K562 (cell line): Measurements from ENCODE around the gene KRT80. TPM values are rescaled to one million over a fixed set of nuclear protein-coding genes. Genes with fewer than 3 reads are reported as not detected.

Experiments
- ATF7 ChIP-seq: fragments of 450-650 bp; IDR thresholded peaks from 2 replicates; pipeline ENCODE4 v1.7.1; 2014; ENCODE audit warnings: mild to moderate bottlenecking, moderate library complexity
- BMI1 ChIP-seq: fragments of 150-350 bp; IDR thresholded peaks from 2 replicates; pipeline ENCODE4 v1.6.1; 2014; ENCODE audit warnings: low read length
- CBX5 ChIP-seq: IDR thresholded peaks from 2 replicates; pipeline ENCODE4 v1.6.1; 2014; ENCODE audit warnings: low read depth, borderline replicate concordance
- HMGN3 ChIP-seq: IDR thresholded peaks from 2 replicates; pipeline ENCODE4 v1.6.1; 2011; ENCODE audit warnings: borderline replicate concordance, low read depth, mild to moderate bottlenecking, mixed read lengths, low read length; ENCODE audit not compliant: insufficient read length; ENCODE audit errors: extremely low read depth
- KHSRP ChIP-seq: fragments of 450-650 bp; IDR thresholded peaks from 2 replicates; pipeline ENCODE4 v1.6.1; 2017
- PCBP1 ChIP-seq: fragments of 200-400 bp; formaldehyde crosslinking; IDR thresholded peaks from 2 replicates; pipeline ENCODE4 v1.6.1; 2018; ENCODE audit warnings: mild to moderate bottlenecking, low read depth, low read length; ENCODE audit not compliant: poor library complexity, severe bottlenecking
- SMAD4 ChIP-seq: fragments of 250-450 bp; sonication (Bioruptor Pico); conservative IDR thresholded peaks from 2 replicates; pipeline ENCODE4 v1.8.0; 2021; ENCODE audit warnings: inconsistent platforms, mild to moderate bottlenecking, moderate library complexity
- SMARCE1 ChIP-seq: fragments of 450-650 bp; IDR thresholded peaks from 2 replicates; pipeline ENCODE4 v1.7.1; 2016; ENCODE audit warnings: mild to moderate bottlenecking
- SMC3 ChIP-seq: conservative IDR thresholded peaks from 2 replicates; pipeline ENCODE4 v1.6.1; 2011; ENCODE audit warnings: low read depth, low read length, improper control_type of control experiment; ENCODE audit not compliant: insufficient read depth
- TCFL5 ChIP-seq: fragments of 250-450 bp; sonication (Bioruptor Pico); conservative IDR thresholded peaks from 2 replicates; pipeline ENCODE4 v1.6.1; 2021; ENCODE audit warnings: mild to moderate bottlenecking, moderate library complexity, matching md5 sums
- YY1 ChIP-seq, 3 experiments: IDR thresholded peaks; 2 replicates each; pipeline ENCODE4 v1.6.1; 2011; ENCODE audit warnings: low read length in 2 of 3, mild to moderate bottlenecking in 2 of 3, moderate library complexity in 2 of 3, borderline replicate concordance in 1 of 3, control low read depth in 1 of 3, low read depth in 1 of 3; ENCODE audit not compliant: insufficient read depth in 3 of 3, insufficient replicate concordance in 2 of 3, control insufficient read depth in 1 of 3, insufficient read length in 1 of 3; ENCODE audit errors: extremely low read depth in 1 of 3
- ZBTB12 ChIP-seq: fragments of 250-450 bp; sonication (Bioruptor Pico); IDR thresholded peaks from 2 replicates; pipeline ENCODE4 v1.4.0; 2020
- ZNF197 ChIP-seq: fragments of 200-800 bp; sonication (Bioruptor generic); IDR thresholded peaks from 2 replicates; pipeline ENCODE4 v1.6.1; 2016; ENCODE audit warnings: low read depth, missing genetic modification characterization, missing compliant biosample characterization
- ZNF696 ChIP-seq: fragments of 250-450 bp; sonication (Bioruptor Pico); conservative IDR thresholded peaks from 2 replicates; pipeline ENCODE4 v1.4.0; 2020; ENCODE audit warnings: mild to moderate bottlenecking, moderate library complexity
- polyA plus RNA-seq, 8 experiments: library from polyadenylated mRNA; depleted of rRNA in 4 of 8; stranded (reverse) in 5 of 8; unstranded in 3 of 8; fragments of >200 nt; fragmentation: Nextera tagmentation in 2 of 8; fragmentation: Illumina TruSeq in 1 of 8; extraction: Ambion mirVana in 2 of 8; extraction: Trizol in 1 of 8; gene quantifications; 2 replicates each; pipeline versions ENCODE4 v1.2.1 to v1.2.3, GENCODE V29; 2011 to 2014; ENCODE audit warnings: inconsistent platforms in 1 of 8, missing spikeins in 1 of 8
- total RNA-seq, 7 experiments: library from RNA; depleted of rRNA in 6 of 7; stranded (reverse); fragments of >200 nt in 6 of 7; fragmentation: Illumina TruSeq in 2 of 7; extraction: Trizol in 2 of 7; gene quantifications; 2 replicates each; pipeline versions ENCODE4 v1.2.1 to v1.2.3, GENCODE V29; 2011 to 2021; ENCODE audit warnings: low replicate concordance in 1 of 7
- TF ChIP-seq, protein P1 (sequence below): sonication (generic); formaldehyde crosslinking; IDR thresholded peaks from 2 replicates; pipeline ENCODE4 v1.8.0; 2023; ENCODE audit warnings: missing genetic modification reagents, mild to moderate bottlenecking, borderline replicate concordance
- TF ChIP-seq, protein P2 (sequence below): fragments of 450-650 bp; formaldehyde crosslinking; IDR thresholded peaks from 2 replicates; pipeline ENCODE4 v1.4.0; 2020; ENCODE audit warnings: mild to moderate bottlenecking, moderate library complexity
- TF ChIP-seq, protein P3 (sequence below): fragments of 250-450 bp; sonication (Bioruptor Pico); IDR thresholded peaks from 2 replicates; pipeline ENCODE4 v1.5.0; 2021

KRT80 gene
- total and polyA plus RNA-seq, 9 of the 15 experiments (the other 6 are each of a cell fraction or from before 2014, with no cell fraction given) = not detected

DNA sequence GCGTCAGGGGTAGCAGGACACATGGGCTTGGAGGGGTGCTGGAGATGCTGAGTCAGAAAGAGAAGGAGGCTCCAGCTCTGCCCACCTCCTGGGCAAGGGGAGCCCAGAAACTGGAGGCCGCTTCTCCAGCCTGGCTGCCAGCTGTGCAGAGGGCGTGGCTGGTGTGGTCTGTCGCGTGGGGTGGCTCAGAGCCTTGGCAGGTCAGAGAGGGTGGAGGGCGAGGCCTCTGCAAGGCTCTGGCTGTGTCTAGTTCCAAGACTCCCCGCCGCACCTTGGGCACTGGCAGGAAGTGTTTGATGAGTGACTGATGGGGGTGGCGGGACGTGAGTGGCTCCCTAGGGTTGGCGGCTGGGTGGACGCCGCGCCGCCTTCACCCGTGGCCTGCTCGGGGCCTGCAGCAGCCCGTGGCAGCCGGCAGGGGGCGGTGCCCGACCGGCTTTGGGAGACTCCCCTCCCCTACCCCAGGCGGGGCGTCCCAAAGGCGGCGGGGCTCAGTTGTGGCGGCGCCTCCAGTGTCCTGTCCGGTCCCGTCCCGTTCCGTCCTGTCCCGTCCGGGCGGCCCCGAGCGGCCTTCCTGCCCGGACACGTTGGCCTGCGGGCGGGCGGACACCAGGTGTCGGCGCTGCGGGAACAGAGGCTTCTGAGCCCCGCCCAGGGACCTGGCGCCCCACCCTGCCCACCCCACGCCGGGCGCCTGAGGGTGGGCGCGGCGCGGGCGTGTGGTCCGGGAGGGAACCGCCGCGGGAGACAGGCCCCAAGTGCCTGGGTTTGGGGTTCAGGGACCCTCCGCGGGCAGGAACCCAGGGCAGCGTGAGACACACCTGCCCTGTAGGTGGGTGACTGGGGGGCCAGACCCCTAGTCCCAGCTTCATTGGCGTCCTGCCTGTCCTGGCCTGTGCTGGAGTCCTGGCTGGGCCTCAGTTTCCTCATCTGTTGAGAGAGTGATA lies 39.7 kb downstream of the KRT80 start (continued):
- TF ChIP-seq HMGN3 (no peak), ZNF197 (CRISPR knock-in tag) (no peak), CBX5 (no peak), BMI1 (no peak), TCFL5 (no peak), SMAD4 (0 out of 2 replicates have a peak, but pooled peaks have one; percentile 29), SMC3 (peak; percentile 69), PCBP1 (peak; percentile 25), ZNF696 (no peak), ATF7 (no peak), YY1 (IDR thresholded peaks at IDR 0.05; ENCODE audit: borderline replicate concordance in 1 of 3, control insufficient read depth in 1 of 3, extremely low read depth in 1 of 3, insufficient read depth in 3 of 3, insufficient read length in 1 of 3, insufficient replicate concordance in 2 of 3, low read depth in 1 of 3, low read length in 2 of 3) (peak in 2 of 3 experiments; percentile 5 to 46), KHSRP (no peak), SMARCE1 (no peak), ZBTB12 (CRISPR knock-in tag) (no peak)
- TF ChIP-seq, protein P1, sequence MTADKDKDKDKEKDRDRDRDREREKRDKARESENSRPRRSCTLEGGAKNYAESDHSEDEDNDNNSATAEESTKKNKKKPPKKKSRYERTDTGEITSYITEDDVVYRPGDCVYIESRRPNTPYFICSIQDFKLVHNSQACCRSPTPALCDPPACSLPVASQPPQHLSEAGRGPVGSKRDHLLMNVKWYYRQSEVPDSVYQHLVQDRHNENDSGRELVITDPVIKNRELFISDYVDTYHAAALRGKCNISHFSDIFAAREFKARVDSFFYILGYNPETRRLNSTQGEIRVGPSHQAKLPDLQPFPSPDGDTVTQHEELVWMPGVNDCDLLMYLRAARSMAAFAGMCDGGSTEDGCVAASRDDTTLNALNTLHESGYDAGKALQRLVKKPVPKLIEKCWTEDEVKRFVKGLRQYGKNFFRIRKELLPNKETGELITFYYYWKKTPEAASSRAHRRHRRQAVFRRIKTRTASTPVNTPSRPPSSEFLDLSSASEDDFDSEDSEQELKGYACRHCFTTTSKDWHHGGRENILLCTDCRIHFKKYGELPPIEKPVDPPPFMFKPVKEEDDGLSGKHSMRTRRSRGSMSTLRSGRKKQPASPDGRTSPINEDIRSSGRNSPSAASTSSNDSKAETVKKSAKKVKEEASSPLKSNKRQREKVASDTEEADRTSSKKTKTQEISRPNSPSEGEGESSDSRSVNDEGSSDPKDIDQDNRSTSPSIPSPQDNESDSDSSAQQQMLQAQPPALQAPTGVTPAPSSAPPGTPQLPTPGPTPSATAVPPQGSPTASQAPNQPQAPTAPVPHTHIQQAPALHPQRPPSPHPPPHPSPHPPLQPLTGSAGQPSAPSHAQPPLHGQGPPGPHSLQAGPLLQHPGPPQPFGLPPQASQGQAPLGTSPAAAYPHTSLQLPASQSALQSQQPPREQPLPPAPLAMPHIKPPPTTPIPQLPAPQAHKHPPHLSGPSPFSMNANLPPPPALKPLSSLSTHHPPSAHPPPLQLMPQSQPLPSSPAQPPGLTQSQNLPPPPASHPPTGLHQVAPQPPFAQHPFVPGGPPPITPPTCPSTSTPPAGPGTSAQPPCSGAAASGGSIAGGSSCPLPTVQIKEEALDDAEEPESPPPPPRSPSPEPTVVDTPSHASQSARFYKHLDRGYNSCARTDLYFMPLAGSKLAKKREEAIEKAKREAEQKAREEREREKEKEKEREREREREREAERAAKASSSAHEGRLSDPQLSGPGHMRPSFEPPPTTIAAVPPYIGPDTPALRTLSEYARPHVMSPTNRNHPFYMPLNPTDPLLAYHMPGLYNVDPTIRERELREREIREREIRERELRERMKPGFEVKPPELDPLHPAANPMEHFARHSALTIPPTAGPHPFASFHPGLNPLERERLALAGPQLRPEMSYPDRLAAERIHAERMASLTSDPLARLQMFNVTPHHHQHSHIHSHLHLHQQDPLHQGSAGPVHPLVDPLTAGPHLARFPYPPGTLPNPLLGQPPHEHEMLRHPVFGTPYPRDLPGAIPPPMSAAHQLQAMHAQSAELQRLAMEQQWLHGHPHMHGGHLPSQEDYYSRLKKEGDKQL (CRISPR knock-in tag) = no peak
- TF ChIP-seq, protein P2, sequence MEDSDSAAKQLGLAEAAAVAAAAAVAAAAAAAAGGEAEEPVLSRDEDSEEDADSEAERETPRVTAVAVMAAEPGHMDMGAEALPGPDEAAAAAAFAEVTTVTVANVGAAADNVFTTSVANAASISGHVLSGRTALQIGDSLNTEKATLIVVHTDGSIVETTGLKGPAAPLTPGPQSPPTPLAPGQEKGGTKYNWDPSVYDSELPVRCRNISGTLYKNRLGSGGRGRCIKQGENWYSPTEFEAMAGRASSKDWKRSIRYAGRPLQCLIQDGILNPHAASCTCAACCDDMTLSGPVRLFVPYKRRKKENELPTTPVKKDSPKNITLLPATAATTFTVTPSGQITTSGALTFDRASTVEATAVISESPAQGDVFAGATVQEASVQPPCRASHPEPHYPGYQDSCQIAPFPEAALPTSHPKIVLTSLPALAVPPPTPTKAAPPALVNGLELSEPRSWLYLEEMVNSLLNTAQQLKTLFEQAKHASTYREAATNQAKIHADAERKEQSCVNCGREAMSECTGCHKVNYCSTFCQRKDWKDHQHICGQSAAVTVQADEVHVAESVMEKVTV (CRISPR knock-in tag) = peak; percentile 48
- TF ChIP-seq, protein P3, sequence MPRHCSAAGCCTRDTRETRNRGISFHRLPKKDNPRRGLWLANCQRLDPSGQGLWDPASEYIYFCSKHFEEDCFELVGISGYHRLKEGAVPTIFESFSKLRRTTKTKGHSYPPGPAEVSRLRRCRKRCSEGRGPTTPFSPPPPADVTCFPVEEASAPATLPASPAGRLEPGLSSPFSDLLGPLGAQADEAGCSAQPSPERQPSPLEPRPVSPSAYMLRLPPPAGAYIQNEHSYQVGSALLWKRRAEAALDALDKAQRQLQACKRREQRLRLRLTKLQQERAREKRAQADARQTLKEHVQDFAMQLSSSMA (CRISPR knock-in tag) = no peak
